ENCODE measurements around the gene PLK3.

The PLK3 gene

DNA sequence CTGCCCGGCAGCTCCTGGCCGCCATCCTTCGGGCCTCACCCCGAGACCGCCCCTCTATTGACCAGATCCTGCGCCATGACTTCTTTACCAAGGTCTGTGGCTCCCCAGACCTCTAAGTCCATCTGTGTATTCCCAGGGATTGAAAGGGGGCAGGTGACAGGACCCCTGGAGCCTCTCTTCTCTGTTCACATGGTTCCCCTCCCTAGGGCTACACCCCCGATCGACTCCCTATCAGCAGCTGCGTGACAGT, 2.8 kb downstream of the PLK3 start:
- Histone ChIP-seq H3K4me2 (ENCODE audit: insufficient read depth, low read length) (no peak overlapping the region), H3K27ac (ENCODE audit: low read length) (no peak overlapping the region), H3K9ac (ENCODE audit: low read depth, low read length) (no peak overlapping the region), H3K4me3 (ENCODE audit: low read depth in 1 of 2, low read length in 2 of 2) (no peak overlapping the region), H4K20me1 (ENCODE audit: insufficient read depth, low read length) (no peaks in the 10 kb centered on the region), H3K27me3 (ENCODE audit: insufficient read depth, low read length, poor library complexity) (no peaks in the 10 kb centered on the region), H3K9me3 (ENCODE audit: insufficient read depth, low read length, severe bottlenecking) (no peaks in the 10 kb centered on the region), H3K4me1 (ENCODE audit: insufficient read depth, low read length) (peaks cover 37% of the 10 kb centered on the region), H2AFZ (ENCODE audit: low read depth, low read length) (no peak overlapping the region), H3K79me2 (ENCODE audit: insufficient read depth, low read length) (no peaks in the 10 kb centered on the region), H3K36me3 (ENCODE audit: insufficient read depth, low read length) (peaks cover 41% of the 10 kb centered on the region)
- no peak for ATAC-seq (ENCODE audit: insufficient read depth, low read depth)
- TF ChIP-seq EZH2 (IDR thresholded peaks at IDR 0.05; ENCODE audit: borderline replicate concordance, low read depth, low read length, severe bottlenecking): no peak
- no peak for TF ChIP-seq CTCF (IDR thresholded peaks at IDR 0.05; ENCODE audit: borderline replicate concordance, extremely low read depth, low read length, poor library complexity, severe bottlenecking)
- no peak for DNase-seq

GRCh38 chr1:44803312-44804095, 3.3 kb downstream of the PLK3 start:
- TF ChIP-seq CTCF (IDR thresholded peaks at IDR 0.05; ENCODE audit: borderline replicate concordance, extremely low read depth, low read length, poor library complexity, severe bottlenecking) (no peak), EZH2 (IDR thresholded peaks at IDR 0.05; ENCODE audit: borderline replicate concordance, low read depth, low read length, severe bottlenecking) (no peak)
- H2AFZ ChIP-seq (ENCODE audit: low read depth, low read length): no peak overlapping the region
- no peak for ATAC-seq (ENCODE audit: insufficient read depth, low read depth)
- H3K27ac ChIP-seq (ENCODE audit: low read length): no peak overlapping the region
- H3K36me3 ChIP-seq (ENCODE audit: insufficient read depth, low read length): peaks cover 41% of the 10 kb centered on the region
- H3K4me2 ChIP-seq (ENCODE audit: insufficient read depth, low read length): no peak overlapping the region
- no peaks in the 10 kb centered on the region for H3K9me3 ChIP-seq (ENCODE audit: insufficient read depth, low read length, severe bottlenecking)
- no peak overlapping the region for H3K4me3 ChIP-seq (ENCODE audit: low read depth in 1 of 2, low read length in 2 of 2)
- H3K27me3 ChIP-seq (ENCODE audit: insufficient read depth, low read length, poor library complexity): no peaks in the 10 kb centered on the region
- peaks cover 41% of the 10 kb centered on the region for H3K4me1 ChIP-seq (ENCODE audit: insufficient read depth, low read length)
- DNase-seq: no peak
- no peaks in the 10 kb centered on the region for H3K79me2 ChIP-seq (ENCODE audit: insufficient read depth, low read length)
- no peaks in the 10 kb centered on the region for H4K20me1 ChIP-seq (ENCODE audit: insufficient read depth, low read length)
- no peak overlapping the region for H3K9ac ChIP-seq (ENCODE audit: low read depth, low read length)

- no peak overlapping the region for H3K27ac ChIP-seq (ENCODE audit: low read length)
- H2AFZ ChIP-seq (ENCODE audit: low read depth, low read length): no peak overlapping the region
- TF ChIP-seq EZH2 (IDR thresholded peaks at IDR 0.05; ENCODE audit: borderline replicate concordance, low read depth, low read length, severe bottlenecking) (no peak), CTCF (IDR thresholded peaks at IDR 0.05; ENCODE audit: borderline replicate concordance, extremely low read depth, low read length, poor library complexity, severe bottlenecking) (no peak)
- H3K4me1 ChIP-seq (ENCODE audit: insufficient read depth, low read length): peaks cover 49% of the 10 kb centered on the region
- H3K36me3 ChIP-seq (ENCODE audit: insufficient read depth, low read length): peaks cover 41% of the 10 kb centered on the region
- no peaks in the 10 kb centered on the region for H3K79me2 ChIP-seq (ENCODE audit: insufficient read depth, low read length)
- H3K4me3 ChIP-seq (ENCODE audit: low read depth in 1 of 2, low read length in 2 of 2): no peak overlapping the region
- H4K20me1 ChIP-seq (ENCODE audit: insufficient read depth, low read length): no peaks in the 10 kb centered on the region
- no peak overlapping the region for H3K9ac ChIP-seq (ENCODE audit: low read depth, low read length)
- DNase-seq: no peak
- no peak for ATAC-seq (ENCODE audit: insufficient read depth, low read depth)
- H3K4me2 ChIP-seq (ENCODE audit: insufficient read depth, low read length): no peak overlapping the region
- H3K9me3 ChIP-seq (ENCODE audit: insufficient read depth, low read length, severe bottlenecking): no peaks in the 10 kb centered on the region
- no peaks in the 10 kb centered on the region for H3K27me3 ChIP-seq (ENCODE audit: insufficient read depth, low read length, poor library complexity)
Observed at GRCh38 chr1:44805311-44806024, 5.3 kb downstream of the PLK3 start.
